GM10847 (cell line): ENCODE data around the gene BNC2.

Experiments used
- POLR2A ChIP-seq: IDR thresholded peaks from 2 replicates; pipeline ENCODE4 v1.6.1; 2011; ENCODE audit not compliant: insufficient read length; ENCODE audit errors: extremely low read depth

Gene BNC2

DNA sequence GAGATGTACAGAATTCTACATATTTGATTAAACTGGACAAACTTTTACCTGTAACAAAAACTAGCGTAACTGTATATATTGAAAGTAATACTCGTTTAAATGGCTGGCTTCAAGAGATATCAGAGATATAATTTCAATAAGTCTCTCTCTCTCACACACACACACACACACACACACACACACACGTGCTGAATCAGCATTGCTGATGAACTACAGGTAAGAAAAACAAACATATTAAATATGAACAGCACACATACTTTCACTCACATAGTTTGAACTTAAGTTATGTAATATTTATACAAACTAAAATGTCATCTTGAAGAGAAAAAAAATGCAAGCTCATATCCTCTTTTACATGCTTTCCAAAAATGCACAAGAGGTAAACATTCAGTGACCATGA, 145.4 kb downstream of the BNC2 start:
- TF ChIP-seq POLR2A: no peak

- TF ChIP-seq POLR2A: no peak
These were observed 148.5 kb downstream of the BNC2 start for GRCh38 chr9:16721972-16722371.

DNA sequence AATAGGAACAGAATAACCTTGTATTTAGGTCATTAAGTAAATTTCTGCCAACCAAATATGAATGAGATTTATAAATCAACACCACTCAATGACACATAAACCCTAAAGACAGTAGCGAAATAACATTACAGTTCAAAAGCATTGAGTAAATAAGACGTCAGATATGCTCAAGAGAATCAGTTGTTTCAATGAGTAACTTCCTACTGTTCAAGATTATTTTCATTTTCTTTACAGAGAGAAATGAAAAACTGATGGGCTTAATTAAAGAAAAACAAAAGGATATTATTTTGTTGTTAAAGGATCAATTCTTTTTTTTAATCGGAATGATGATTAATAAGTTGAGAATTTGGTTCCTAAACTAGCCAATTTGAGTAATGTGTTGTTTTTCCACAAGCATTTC, 150.1 kb downstream of the BNC2 start:
- TF ChIP-seq POLR2A: no peak

DNA sequence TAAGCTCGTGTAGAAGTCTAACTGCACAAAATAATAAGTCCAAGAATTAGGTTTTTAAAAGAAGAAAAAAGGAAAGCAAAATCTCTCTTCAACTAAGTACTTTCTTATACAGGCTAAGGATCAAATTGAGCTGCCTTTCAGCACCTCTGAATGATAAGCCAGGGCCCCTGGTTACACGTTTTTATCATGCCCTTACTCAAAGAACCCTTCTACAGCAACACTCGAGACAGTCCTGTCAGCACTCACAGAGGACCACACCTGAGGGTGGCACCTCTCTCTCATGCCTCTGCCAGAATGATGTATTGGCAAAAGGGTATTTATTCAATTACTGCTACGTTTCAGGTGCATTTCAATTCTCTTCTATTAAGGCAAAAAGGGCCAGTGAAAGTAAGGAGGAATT, 150.5 kb downstream of the BNC2 start:
- TF ChIP-seq POLR2A: no peak

- no peak for TF ChIP-seq POLR2A
These were observed 151.5 kb downstream of the BNC2 start for GRCh38 chr9:16718952-16719351.

DNA sequence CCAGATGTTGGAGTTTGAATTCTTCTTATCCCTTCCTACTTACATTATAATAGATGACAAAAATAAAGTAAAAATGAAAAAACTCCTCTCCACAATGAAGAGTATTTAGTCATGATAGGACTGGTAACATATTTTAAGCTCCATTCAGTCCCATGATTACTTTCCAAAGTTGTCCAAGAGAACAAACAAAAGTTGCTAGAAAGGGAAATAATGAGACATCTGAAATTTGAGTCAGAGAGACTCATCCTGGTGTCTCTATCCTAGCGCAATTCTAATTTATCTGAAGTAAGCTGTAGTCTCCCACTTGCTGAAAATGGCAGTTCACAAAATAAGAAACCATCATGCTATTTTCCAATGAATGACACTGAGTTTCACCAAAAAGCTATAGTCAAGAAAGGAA, 152.2 kb downstream of the BNC2 start:
- TF ChIP-seq POLR2A: no peak

- no peak for TF ChIP-seq POLR2A
These were observed 153.9 kb downstream of the BNC2 start for GRCh38 chr9:16716601-16717000.

DNA sequence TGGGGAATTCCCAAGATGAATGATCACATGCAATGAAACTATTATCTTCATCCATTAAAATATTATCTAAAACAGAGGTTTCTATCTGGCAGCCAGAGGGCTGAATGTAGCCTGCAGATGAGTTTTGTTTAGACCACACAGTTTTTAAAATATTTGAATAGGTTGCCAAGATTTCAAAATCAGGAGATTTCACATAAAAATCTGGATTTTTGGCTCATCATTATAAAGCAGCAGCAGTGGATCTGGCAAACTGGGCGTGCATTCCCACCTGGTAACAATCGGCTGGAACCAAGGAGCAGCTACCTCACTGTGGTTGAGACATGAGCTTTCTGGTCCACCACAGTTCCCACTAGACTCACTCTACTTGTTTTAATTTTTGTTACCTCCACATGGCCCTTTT, 155.1 kb downstream of the BNC2 start:
- TF ChIP-seq POLR2A: no peak

DNA sequence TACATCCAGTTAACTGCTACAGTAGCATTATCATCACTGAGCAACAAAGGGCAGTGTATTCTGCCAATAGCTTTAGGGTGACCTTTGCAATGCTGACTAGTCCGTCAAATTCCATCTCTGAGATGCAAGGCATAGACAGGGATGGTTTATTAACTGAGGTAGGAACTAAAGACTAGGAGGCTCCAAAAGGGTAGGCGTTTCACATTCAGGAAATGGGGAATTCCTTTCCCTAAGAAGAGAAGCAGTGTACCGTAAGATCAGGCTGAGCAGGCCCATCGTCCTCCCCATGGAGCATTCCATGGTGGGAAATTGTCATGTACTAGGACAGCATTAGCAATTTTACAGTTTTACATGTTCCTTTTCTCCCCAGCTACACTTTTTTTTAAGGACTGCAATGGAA, 157.7 kb downstream of the BNC2 start:
- no peak for TF ChIP-seq POLR2A

DNA sequence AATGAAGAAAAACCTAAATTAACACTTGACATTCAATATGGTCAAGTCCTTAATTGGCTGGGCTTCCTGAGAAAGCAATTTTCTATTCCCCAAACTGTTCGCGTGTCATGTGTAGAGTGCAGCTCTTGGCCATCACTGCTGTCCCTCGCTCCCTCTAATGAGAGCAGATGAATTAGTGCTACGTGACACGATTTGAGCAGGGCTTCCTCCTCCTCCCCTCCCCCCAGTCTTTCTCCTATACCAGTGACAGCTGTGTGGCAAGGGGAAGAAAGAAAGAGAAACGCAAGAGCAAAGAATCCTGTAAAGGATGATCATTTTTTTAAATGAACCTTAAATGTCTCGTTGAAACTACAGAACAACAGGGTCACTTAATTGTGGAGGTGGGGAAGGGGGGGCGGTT, 159.6 kb downstream of the BNC2 start:
- no peak for TF ChIP-seq POLR2A

DNA sequence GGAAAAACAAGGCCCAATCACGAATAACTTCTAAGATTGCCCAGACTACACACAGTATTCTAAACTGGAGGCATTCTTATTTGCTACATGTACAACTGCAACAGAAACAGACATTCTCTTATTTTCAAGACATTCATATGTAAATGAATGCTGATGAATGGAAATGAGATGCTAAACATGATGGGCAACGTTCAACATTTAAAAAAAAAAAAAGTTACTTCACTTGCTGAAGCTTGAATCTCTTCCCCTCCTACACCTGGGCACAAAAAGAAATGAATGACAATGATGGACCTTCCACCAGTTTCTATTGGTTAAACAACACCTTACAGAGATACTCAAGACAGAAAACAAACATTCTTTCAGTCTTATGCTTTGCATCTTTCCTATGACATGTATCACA, 160.5 kb downstream of the BNC2 start:
- no peak for TF ChIP-seq POLR2A

DNA sequence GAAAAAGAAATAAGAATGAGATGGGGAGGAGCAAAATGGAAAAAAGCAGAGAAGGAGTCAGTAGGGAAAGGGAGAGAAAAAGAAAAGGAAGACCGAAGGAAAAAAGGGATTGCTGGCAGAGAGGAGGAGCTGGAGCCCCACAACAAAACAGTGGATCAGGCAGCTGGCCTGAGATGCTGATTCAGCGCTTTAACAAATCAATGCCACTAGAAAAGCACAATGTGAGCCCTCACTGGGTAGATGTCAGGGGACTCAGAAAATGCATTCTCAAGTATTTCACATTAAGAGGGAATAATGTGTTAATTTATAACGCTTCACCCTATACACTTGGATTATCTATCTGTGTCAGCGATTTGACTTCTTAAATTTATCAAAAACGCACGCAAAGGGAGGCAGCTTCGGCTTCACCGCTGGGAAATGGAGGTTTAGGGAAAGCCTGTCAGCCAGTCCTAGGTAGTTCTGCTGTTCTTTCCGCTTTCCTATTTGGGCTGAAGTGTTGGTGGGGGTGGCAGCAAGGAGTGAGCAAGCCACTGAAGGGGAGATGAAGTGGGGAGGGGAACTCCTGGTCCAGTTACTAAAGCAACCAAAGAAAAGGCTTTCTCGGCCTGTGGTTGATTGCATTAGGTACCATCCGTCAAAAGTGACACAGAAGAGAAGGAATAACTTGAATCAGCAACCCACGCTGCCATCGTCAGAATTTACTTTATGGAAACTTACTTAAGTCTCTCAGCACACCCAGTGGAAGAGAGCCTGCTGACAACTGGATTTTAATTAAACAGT, 161.6 kb downstream of the BNC2 start:
- no peak for TF ChIP-seq POLR2A

GRCh38 chr9:16705111-16705604, 165.3 kb downstream of the BNC2 start:
- no peak for TF ChIP-seq POLR2A

- TF ChIP-seq POLR2A: no peak
These were observed 166.1 kb downstream of the BNC2 start for GRCh38 chr9:16704116-16705110.

DNA sequence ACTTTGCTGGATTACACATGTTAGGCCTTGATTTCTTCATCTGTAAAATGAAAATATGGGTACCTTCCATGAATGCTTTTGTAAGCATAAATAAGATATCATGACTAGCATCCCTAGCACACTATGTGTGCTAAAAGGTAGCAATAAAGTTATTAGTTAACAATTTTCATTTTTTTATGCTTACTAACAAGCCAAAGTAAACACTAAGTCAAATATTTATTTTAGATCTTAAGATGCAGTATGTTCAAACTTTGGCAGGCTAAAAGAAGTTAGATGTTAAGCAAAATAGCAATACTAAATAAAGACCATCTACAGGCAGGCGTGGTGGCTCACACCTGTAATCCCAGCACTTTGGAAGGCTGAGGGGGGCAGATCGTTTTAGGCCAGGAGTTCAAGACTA, 169.1 kb downstream of the BNC2 start:
- no peak for TF ChIP-seq POLR2A

DNA sequence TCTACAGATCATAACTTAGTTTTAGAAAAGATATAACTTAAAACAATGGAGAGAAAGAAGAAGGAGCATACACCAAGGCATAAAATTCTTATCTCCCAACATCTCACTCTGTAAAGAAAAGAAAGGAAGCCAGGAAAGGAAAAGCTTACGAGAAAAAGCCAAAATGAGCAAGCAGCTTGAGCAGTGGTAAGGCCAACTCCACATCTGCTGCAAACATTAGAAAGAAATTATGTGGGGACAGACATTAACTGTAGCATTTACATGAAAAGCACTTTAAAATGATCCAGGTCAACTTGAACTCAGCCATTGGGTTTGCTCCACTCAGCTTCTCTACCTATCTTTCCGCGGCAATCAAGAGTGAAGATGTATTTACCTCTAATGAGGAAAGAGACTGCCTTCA, 176.9 kb downstream of the BNC2 start:
- TF ChIP-seq POLR2A: no peak

DNA sequence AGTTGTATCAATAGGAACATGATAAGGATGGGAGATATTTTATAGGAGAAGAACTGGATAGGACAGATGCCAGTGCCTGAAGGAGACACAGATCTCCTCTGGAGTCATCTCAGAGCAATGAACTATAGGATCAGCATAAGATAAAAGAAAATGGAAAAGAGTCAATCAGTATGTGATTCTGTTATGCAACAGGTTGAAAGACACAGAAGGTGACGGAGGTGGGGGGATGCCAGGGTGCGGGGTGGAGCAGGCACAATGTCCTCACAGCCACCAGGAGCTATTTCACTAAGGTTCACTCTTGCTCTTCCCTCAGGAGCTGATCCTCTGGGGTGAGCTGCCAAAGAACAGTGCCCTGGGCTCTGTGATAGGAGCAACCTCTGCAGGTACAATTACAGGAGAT, 179.8 kb downstream of the BNC2 start:
- TF ChIP-seq POLR2A: no peak

- TF ChIP-seq POLR2A: no peak
These were observed 180.3 kb downstream of the BNC2 start for GRCh38 chr9:16690205-16690604.
